ENCODE measurements around the gene MAOA. TPM values are rescaled to one million over a fixed set of nuclear protein-coding genes. Genes with fewer than 3 reads are reported as not detected.

The MAOA gene
- total RNA-seq, 1 donor from 2014 or later: 4.3 TPM

DNA sequence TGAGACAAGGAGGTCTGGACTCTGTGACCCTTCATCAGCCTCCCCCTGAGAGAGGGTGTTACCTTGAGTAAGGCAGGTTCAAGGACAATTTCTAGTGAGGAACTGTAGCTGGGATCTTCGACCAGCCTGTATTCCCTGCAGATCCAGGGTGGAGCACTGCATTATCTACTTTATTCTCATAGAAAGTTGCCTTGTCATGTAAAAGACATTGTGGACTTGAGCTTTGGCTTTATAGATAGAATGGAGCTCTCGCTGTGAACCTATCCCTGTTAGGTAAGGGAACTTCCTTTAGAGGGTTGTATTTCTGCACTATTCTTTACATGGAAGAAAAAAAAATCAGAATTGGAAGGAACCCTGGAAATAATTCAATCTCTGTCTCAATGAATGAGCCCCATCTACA, 91.4 kb downstream of the MAOA start:
- no peak for DNase-seq (ENCODE audit: low read depth)
- TF ChIP-seq CTCF (conservative IDR thresholded peaks at IDR 0.05; ENCODE audit: low read depth, low read length): no peak
- H3K4me3 ChIP-seq (ENCODE audit: low read depth, low read length): no peak overlapping the region

DNA sequence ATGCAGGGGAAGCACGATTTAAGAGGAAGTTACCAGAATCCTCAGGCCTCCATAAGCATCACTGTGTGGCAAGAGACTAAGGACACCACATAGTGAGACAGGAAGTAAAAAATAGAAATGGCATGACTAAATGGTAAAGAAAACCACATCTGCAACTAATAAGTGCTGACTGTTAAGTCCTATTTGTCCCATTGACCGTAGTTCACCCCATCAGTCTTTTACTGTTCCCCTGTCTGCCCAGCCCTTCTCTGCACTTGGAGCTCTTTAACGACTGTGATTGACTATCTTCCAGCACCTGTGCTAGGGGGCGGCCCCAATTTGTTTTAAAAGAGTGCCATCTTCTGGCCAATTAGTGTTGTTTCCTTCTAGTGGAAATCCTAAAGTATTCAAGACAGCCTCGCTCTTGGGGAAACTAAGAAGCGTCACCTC, 94.2 kb downstream of the MAOA start:
- TF ChIP-seq CTCF (conservative IDR thresholded peaks at IDR 0.05; ENCODE audit: low read depth, low read length): peak; percentile 44
- no peak overlapping the region for H3K4me3 ChIP-seq (ENCODE audit: low read depth, low read length)
- no peak for DNase-seq (ENCODE audit: low read depth)

DNA sequence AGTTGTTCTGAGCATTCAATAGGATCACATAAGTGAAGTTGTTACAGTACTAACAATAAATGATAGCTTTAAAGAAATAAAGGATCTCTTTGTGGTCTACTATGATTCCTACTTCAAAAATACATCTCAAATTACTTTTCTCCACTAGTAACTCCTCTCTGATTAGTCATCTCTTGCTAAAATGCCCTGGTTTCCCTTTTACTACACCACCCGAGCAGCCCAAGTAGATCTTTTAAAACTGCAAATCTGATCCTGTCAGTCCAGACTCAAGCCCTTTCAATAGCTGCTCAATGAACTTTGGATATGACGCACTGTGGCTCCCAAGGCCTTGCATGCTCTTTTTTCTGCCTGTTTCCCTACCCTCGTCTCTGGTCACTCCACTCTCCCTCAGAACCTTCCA, 97.5 kb downstream of the MAOA start:
- no peak for TF ChIP-seq CTCF (conservative IDR thresholded peaks at IDR 0.05; ENCODE audit: low read depth, low read length)
- DNase-seq (ENCODE audit: low read depth): no peak
- no peak overlapping the region for H3K4me3 ChIP-seq (ENCODE audit: low read depth, low read length)

DNA sequence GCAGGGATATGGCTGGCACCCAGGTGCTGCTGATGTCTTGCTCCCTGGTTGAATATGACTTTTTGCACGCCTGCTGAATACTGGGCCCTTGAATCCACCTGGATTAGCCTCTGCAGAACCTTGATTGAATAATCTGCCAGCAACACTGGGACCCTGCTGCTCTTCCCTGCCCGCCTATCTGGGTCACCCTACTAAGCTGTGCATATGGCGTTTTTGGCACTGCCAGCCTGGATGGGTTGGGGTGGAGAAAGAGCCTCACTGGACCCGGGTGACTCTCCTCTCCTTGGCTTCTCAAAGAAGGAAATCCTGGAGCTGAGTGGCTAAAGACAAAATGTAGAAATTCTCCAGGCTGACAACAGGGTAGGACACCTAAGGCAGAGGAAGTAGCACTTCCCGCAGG, 100.0 kb downstream of the MAOA start:
- no peak for TF ChIP-seq CTCF (conservative IDR thresholded peaks at IDR 0.05; ENCODE audit: low read depth, low read length)
- no peak for DNase-seq (ENCODE audit: low read depth)
- no peak overlapping the region for H3K4me3 ChIP-seq (ENCODE audit: low read depth, low read length)

DNA sequence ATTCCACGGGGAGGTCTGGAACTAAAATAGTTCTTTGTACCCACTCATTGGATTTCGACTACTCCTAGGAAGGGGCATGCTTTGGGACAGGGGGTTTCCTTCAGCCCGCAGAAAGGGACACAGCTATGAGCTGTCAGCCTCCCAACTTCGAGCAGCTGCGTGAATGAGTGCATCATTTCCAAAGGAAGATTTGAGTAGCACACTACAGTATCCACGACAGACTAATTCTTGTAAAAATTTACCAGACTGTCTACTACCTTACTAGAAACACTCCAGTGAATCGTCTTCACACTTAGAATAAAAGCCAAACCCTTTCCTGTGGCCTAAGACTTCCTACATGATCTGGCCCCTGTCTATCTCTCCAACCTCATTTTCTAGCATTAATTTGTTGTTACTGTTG, 101.9 kb downstream of the MAOA start:
- no peak for TF ChIP-seq CTCF (conservative IDR thresholded peaks at IDR 0.05; ENCODE audit: low read depth, low read length)
- no peak for DNase-seq (ENCODE audit: low read depth)
- H3K4me3 ChIP-seq (ENCODE audit: low read depth, low read length): no peak overlapping the region

GRCh38 chrX:43785930-43786591, 130.0 kb downstream of the MAOA start:
- DNase-seq (ENCODE audit: low read depth): no peak
- no peak for TF ChIP-seq CTCF (conservative IDR thresholded peaks at IDR 0.05; ENCODE audit: low read depth, low read length)
- H3K4me3 ChIP-seq (ENCODE audit: low read depth, low read length): no peak overlapping the region

Other genes starting within 250 kb of the MAOA start
- gene MAOB, start 226.2 kb downstream of the MAOA start, total RNA-seq: 0.14 and 1.9 TPM in 2 replicates